ENCODE results near the gene GEMIN4.
"Not testable (repeated sequence)": the region's sequence is repeated elsewhere in the genome, so short reads cannot be mapped to it uniquely, and the experiment has no call there.

The GEMIN4 gene

DNA sequence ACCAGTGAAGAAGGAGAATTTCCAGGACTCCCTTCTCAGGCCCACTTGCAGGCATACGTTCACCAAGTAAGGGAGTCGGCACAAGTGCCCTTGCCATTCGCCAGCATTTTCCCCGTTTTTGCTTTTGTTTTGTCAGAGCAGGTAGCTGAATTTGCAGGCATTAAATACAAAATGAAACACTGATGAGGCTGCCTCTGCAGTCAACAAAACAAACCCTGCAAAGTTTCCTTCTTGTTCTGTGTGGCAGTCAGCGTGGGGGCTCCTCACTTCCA, 22.2 kb upstream of the GEMIN4 start:
- DNase-seq, result no peak

GRCh38 chr17:773467-774312, 21.6 kb upstream of the GEMIN4 start:
- DNase-seq, result no peak

DNA sequence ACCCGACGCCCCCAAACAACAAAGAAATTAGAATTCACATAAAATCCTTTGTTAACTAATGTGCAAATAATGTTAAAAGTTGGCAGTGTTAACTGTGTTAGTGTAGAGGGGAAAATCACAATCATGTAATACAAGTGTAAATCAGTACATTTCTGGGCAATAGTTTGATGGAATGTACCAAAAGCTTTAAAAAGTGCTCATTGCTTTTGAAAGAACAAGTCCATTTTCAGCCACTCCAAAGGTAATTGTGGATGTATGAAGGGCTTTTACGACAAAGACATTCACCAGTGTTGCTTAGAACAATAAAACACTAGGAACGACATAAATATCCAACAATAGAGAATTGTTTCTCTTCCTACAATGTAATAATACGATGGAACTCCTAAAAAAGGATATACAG, 21.0 kb upstream of the GEMIN4 start:
- DNase-seq, result no peak

GRCh38 chr17:767076-767475, 15.0 kb upstream of the GEMIN4 start:
- no peak for DNase-seq

DNA sequence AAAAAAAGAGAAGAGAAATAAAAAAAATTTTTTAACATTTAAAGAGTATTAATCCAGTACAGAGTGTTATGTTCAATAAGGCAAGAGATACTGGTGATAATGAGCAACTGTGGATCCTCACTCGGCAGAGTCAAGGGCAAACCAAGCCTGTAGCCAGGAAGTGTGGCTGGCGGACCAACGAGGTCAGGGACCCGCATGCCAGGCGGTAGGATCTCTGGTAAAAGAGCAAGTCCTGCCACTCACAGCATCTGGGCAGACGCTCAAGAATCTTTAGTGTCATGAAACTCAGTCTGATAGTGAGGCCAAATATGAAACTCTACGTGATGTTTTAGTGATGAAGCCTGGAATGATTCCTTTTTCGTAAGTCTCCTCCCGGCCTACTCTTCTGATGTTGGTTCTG, 8.3 kb upstream of the GEMIN4 start:
- no peak for DNase-seq

DNA sequence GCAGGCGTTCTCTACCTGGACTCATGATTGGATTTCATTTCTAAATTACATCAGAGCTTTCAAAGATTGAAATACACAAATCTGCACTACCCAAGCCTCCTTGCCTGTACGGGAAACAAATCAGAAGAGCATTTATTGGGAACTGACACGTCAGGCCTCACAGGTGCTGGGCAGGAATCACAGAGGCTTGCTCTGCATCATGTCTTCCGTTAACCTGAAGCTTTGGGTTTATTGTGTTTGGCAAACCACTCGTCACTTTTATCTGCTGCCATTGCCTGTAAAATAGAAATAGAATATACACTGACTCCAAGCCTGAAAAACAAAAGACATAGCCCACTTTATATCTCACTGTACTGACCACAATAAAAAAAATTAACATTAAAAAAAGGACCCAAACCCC, 7.9 kb upstream of the GEMIN4 start:
- no peak for DNase-seq

GRCh38 chr17:756010-756567, 4.0 kb upstream of the GEMIN4 start:
- not testable (repeated sequence) for DNase-seq

DNA sequence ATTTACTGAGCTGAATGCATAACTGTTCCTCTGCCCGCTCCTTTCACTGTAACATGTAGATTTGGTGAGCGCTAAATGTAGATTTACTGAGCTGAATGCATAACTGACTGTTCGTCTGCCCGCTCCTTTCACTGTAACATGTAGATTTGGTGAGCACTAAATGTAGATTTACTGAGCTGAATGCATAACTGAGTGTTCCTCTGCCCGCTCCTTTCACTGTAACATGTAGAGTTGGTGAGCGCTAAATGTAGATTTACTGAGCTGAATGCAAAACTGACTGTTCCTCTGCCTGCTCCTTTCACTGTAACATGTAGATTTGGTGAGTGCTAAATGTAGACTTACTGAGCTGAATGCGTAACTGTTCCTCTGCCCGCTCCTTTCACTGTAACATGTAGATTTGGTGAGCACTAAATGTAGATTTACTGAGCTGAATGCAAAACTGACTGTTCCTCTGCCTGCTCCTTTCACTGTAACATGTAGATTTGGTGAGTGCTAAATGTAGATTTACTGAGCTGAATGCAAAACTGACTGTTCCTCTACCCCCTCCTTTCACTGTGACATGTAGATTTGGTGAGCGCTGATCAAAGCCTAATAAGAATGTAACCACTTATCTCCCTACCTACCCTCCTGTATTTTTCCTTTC, 3.4 kb upstream of the GEMIN4 start:
- not testable (repeated sequence) for DNase-seq

DNA sequence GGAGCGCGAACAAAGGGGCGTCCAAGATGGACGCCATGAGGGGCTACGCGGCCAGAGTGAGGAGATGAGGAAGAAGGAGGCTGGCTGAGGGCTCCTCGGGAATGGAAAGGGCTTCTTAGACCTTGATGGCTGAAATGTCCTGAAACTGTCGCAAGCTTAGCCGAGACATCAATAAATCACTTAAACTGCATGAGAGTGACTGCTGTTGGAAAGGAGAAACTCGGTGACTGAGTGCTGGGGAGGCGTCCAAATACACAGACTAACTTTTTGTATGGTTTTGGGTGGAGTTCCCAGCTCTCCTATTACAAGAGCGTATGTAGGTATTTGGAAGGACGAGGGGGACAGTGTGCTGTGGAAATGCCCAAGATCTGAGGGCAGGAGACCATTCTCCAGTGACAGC, 1.4 kb upstream of the GEMIN4 start:
- no peak for DNase-seq

DNA sequence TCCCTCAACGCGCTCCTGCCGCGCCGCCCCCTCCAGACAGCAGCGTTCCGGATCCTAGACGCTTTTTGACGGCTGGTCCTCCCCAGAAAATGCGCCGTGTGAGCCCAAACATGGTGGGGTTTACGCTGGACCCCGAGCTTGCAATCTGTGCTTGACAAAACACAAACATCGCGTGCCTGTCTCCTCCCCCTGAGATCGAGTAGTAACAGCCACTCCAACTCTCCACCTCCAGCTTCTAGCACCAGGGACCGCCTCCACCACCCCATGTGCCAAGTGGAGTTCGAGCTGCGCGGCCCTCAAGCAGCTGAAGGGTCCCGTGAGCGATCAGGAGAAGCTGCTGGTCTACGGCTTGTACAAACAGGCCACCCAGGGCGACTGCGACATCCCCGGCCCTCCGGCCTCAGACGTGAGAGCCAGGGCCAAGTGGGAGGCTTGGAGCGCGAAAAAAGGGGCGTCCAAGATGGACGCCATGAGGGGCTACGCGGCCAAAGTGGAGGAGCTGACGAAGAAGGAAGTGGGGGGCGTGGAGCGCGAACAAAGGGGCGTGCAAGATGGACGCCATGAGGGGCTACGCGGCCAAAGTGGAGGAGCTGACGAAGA, 656 bp upstream of the GEMIN4 start:
- no peak for DNase-seq

DNA sequence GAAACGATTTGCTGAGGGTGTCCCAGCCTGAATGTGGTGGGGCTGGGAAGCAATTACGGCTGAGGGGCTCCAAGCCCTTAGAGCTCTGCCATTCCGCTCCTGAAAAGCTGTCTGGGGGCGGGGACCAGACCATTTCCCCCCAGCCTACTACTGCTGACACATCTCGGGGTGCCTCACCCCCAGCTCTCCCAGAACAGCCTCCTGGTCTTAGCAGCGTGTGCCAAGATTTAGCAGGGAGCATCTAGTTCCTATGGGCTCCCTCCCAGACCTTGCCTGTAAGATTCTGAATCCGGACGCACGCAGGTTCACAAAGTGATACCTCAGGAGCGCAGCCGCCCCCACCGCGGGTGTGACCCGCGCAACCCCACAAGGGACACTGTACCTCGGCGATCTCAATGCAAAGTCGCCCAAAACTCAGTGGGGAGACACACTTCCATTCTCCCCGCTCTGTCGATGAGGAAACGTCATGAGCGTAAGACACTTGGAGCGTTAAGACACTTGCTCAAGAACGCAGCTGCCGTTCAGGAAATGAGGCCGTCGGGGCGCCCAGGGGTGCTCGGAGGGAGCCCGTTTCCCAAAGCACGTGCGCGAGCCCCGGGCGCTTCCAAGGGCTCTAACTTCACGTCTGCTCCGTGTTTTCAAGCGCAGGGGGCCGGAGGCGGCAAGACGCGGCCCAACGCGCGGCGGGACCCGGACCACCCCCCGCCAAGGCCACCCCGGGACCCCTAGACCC, 629 bp downstream of the GEMIN4 start:
- no peak for DNase-seq

GRCh38 chr17:750431-751037, 1.5 kb downstream of the GEMIN4 start:
- no peak for DNase-seq

DNA sequence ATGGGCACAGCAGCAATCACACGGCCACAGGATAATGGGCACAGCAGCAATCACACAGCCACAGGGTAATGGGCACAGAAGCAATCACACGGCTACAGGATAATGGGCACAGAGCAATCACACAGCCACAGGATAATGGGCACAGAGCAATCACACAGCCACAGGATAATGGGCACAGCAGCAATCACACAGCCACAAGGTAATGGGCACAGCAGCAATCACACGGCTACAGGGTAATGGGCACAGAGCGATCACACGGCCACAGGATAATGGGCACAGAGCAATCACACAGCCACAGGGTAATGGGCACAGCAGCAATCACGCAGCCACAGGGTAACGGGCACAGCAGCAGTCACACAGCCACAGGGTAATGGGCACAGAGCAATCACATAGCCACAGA, 2.7 kb downstream of the GEMIN4 start:
- DNase-seq, result not testable (repeated sequence)

- DNase-seq, result not testable (repeated sequence)
These were observed 3.5 kb downstream of the GEMIN4 start for GRCh38 chr17:748604-749003.

DNA sequence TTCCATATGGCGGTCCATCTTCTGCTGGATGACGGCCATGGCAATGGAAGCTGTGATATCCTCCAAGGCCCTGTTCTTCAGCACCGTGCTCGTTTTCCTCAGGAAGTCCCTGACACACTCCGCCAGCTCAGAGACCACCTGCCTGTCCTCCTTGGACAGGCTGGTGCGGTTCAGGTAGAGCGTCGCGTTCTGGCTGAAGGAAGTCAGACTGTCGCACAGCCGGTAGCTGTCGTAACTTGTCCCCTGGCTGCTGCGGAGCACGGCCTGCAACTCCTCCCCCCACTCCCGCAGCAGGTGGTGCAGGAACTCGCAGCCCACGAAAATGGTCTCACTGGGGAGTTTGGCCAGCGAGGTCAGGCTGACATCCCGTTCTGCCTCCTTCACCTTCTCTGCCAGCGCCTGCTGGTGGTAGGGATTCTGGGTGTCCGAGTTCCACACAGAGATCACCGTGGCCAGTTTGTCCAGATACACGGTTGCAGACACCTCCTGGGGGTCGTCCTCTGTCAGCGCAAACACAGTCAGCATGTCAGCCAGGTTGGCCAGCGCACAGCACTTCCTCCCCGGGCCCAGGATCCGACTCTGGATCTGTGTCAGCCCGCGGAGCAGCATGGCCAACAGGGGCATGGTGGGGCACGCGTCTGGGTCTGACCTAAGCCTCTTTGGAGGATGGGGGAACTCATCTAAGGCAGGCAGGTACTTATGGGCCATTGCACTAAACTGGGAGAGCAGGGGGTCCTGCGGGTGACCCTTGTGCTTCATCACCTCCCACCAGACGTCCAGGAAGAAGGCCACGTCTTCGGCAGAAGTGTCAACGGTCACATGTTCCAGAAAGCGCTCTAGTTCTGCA, 5.1 kb downstream of the GEMIN4 start:
- DNase-seq, result no peak

GRCh38 chr17:746181-746580, 5.9 kb downstream of the GEMIN4 start:
- DNase-seq, result no peak

DNA sequence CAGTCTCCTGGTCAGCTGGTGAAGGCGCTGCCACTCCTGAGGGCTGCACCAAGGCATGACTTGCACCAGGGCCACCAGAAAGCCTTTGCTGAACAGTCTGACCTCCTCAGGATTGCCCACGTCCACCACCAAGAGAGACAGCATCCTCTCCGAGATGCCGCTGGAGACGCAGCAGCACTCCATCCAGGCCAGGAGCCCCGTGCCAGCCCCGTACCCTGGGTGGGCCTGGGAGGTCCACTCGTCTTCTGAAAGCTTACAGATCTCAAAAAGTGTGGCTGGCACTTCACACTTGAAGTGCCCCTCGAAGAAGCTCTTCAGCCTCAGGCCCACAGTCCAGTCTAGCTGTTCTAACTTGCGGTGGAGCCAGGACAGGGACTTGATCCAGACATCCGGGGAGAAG, 6.7 kb downstream of the GEMIN4 start:
- no peak for DNase-seq

GRCh38 chr17:744937-745336, 7.1 kb downstream of the GEMIN4 start:
- DNase-seq, result no peak

DNA sequence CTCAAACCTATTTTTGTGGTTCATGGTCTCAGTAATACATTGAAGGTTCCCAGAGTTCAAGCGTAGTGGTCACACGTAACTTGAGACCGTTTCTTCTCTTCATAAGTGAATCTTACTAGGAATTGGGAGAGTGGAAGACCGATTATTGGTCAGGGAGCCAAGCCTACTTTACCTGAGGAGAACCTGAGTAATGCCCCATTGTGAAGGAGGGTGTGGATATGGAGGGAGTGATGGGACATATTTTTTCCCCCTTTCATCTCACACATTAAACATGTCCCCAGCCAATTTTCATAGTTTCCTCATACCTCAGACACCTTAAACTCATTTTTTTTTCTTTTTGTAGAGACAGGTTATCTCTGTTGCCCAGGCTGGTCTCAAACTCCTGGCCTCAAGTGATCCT, 8.9 kb downstream of the GEMIN4 start:
- DNase-seq, result no peak

GRCh38 chr17:742147-742793, 9.8 kb downstream of the GEMIN4 start:
- no peak for DNase-seq

DNA sequence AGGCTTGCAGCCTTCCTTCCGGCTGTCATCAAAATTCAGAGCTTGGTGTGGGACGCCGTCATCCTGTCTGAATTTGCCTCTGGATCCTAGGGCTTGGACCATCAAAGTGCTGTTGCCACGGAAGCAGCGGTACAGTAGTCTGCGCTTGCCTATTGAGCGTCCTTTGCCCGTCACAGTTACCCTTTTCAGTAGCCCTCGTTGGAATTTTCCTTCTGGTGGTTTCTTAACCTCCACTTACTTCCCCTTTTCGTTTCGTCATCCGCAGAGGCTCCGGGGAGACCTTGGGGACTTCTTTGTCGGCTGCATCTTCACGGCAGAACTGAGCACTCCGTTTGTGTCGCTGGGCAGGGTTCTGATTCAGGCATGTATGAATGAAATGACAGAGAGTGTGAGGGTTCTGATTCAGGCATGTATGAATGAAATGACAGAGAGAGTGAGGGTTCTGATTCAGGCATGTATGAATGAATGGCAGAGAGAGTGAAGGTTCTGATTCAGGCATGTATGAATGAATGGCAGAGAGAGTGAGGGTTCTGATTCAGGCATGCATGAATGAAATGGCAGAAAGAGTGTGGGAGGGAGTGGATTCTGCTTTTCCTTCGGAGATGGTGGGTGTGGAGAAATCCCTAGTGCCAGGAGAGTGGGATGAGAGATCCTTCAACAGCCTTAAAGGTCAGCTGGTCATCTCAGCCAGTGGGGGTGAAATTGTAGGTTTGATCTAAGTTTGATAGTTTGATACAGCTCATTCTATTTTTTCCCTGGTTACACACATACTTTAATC, 11.6 kb downstream of the GEMIN4 start:
- no peak for DNase-seq

Measured in NCI-H446 treated with DMSO at 0.1 percent for 48 hours (cell line).